NT2/D1 (cell line): ENCODE results near the gene PRKAG3.

Experiments
- SUZ12 ChIP-seq: IDR thresholded peaks from 2 replicates; pipeline ENCODE4 v1.6.1; 2011; ENCODE audit not compliant: insufficient read length, insufficient read depth; ENCODE audit errors: extremely low read depth
- YY1 ChIP-seq: IDR thresholded peaks from 2 replicates; pipeline ENCODE4 v1.6.1; 2011; ENCODE audit not compliant: insufficient read length, insufficient read depth
- ZNF274 ChIP-seq: IDR thresholded peaks from 2 replicates; pipeline ENCODE4 v1.6.1; 2011; ENCODE audit warnings: mild to moderate bottlenecking, low read depth, low read length

DNA sequence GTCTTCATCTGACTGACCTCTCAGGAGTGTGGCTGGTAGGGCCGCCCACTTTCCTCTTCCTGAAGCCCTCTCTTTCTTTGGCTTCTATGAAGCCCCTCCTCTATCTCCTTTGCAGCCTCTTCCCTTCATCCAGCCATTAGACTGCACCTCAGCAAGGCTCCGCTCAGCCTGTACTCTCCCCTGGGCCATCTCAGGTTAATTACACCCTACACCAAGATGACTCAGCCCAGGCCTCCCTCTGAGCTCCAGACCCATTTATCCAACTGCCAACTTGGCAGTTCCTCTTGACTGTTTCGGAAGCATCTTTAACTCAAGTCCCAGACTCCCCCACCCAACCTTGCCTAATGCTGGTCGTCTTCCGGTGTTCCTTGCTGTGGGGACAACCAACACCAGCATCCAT, 22.2 kb upstream of the PRKAG3 start:
- TF ChIP-seq ZNF274 (no peak), YY1 (no peak), SUZ12 (no peak)
